Activated naive CD8-positive, alpha-beta T cell treated with anti-CD3 and anti-CD28 coated beads for 36 hours (primary cell): ENCODE data around the gene CPEB3. TPM values are rescaled to one million over a fixed set of nuclear protein-coding genes. Genes with fewer than 3 reads are reported as not detected.
"Not testable (repeated sequence)": the region's sequence is repeated elsewhere in the genome, so short reads cannot be mapped to it uniquely, and the experiment has no call there.

ENCODE experiments used
- DNase-seq: peaks from one replicate; pipeline ENCODE4 v3.0.0; 2021
- H3K27ac Mint-ChIP-seq: one replicate; pipeline ENCODE4 v1.8.0; 2022; ENCODE audit warnings: mild to moderate bottlenecking, moderate library complexity, mixed read lengths
- H3K27me3 Mint-ChIP-seq: one replicate; pipeline ENCODE4 v1.8.0; 2022; ENCODE audit warnings: mild to moderate bottlenecking, mixed read lengths
- H3K36me3 Mint-ChIP-seq: one replicate; pipeline ENCODE4 v1.8.0; 2021; ENCODE audit warnings: mild to moderate bottlenecking, mixed read lengths
- H3K4me1 Mint-ChIP-seq: one replicate; pipeline ENCODE4 v1.8.0; 2021; ENCODE audit warnings: mixed read lengths
- H3K4me3 Mint-ChIP-seq: one replicate; pipeline ENCODE4 v1.8.0; 2022; ENCODE audit warnings: mild to moderate bottlenecking, moderate library complexity, mixed read lengths
- H3K9me3 Mint-ChIP-seq: one replicate; pipeline ENCODE4 v1.8.0; 2022; ENCODE audit warnings: mixed read lengths
- total RNA-seq, 2 experiments: library from RNA; stranded (reverse); gene quantifications; one replicate each; pipeline ENCODE4 v1.2.3, GENCODE V29; 2021

The CPEB3 gene
- total RNA-seq, 2 experiments from 2014 or later: 1.5 to 1.9 TPM

DNA sequence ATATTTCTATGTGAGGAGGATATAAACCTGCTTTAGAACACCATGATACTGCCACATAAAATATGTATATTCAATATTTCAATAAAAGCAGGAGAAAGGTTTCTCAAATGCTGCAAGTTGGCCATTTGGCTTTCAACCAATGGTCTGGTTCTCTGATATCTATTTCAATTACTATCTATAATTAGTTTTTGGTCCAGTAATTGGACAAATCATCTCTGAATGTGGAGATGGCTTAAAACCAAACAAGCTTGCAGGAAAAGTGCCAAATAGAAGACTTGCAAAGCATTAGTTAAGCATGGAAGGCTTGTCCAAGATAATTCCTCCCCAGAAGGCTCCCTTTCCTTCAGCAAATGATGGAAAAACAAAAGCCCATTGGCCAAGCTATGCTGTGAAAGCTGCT, 140.1 kb downstream of the CPEB3 start:
- no peak overlapping the region for H3K4me3 Mint-ChIP-seq
- H3K27me3 Mint-ChIP-seq: no peaks in the 10 kb centered on the region
- H3K4me1 Mint-ChIP-seq: peaks cover 3% of the 10 kb centered on the region
- no peaks in the 10 kb centered on the region for H3K36me3 Mint-ChIP-seq
- no peaks in the 10 kb centered on the region for H3K9me3 Mint-ChIP-seq
- H3K27ac Mint-ChIP-seq: no peak overlapping the region
- DNase-seq: no peak

DNA sequence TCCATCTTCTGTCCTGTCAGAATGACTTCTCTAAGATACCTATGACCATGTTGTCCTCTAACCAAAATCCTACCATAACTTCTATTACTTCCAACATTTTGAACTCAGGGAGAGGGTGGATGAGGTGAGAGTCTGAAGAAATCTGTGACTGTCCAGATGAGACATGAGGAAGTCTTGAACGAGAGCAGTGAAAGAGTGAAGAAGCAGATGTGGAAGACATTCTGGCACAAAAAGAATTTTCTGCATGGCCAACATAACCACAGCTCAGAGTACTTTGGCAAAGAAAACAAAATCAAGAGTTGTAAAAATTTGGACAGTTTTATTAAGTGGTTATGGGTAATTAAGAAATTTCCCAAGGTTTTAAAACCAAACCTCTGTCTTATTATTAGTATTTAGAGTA, 141.6 kb downstream of the CPEB3 start:
- Mint-ChIP-seq H3K4me1 (peaks cover 5% of the 10 kb centered on the region), H3K27ac (no peak overlapping the region), H3K9me3 (no peaks in the 10 kb centered on the region), H3K4me3 (no peak overlapping the region), H3K27me3 (no peaks in the 10 kb centered on the region), H3K36me3 (no peaks in the 10 kb centered on the region)
- DNase-seq: no peak

DNA sequence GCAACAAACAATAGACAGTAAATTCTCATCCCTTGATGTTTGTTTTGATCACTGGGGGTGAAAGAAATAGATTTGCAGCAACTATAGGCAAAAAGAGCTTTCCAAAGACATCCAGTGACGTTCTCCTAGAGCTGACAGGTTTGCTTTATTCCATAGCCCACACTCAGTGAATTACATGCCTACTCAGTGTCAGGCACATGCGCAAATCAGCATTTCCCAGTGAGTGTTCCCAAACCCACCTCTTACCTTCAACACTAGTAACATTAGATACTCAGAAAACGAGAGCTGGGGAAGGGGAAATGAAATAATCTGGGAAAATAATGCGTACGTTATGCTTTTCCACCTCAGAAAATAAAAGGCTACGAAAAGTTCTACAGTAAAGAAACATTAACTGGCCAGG, 144.1 kb downstream of the CPEB3 start:
- Mint-ChIP-seq H3K4me1 (peaks cover 11% of the 10 kb centered on the region), H3K27ac (no peak overlapping the region), H3K36me3 (peaks cover 2% of the 10 kb centered on the region)

GRCh38 chr10:92146107-92146506, 144.8 kb downstream of the CPEB3 start:
- Mint-ChIP-seq H3K9me3 (no peaks in the 10 kb centered on the region), H3K36me3 (peaks cover 2% of the 10 kb centered on the region), H3K27me3 (no peaks in the 10 kb centered on the region), H3K4me1 (peaks cover 11% of the 10 kb centered on the region), H3K4me3 (no peak overlapping the region), H3K27ac (no peak overlapping the region)
- DNase-seq: no peak

More for the DNA sequence above, 144.1 kb downstream of the CPEB3 start:
- H3K9me3 Mint-ChIP-seq: no peaks in the 10 kb centered on the region
- DNase-seq: no peak
- no peak overlapping the region for H3K4me3 Mint-ChIP-seq
- H3K27me3 Mint-ChIP-seq: no peaks in the 10 kb centered on the region

- Mint-ChIP-seq H3K27ac (no peak overlapping the region), H3K4me1 (peaks cover 11% of the 10 kb centered on the region), H3K27me3 (no peaks in the 10 kb centered on the region), H3K36me3 (peaks cover 21% of the 10 kb centered on the region), H3K9me3 (no peaks in the 10 kb centered on the region), H3K4me3 (no peak overlapping the region)
- DNase-seq: no peak
Observed at GRCh38 chr10:92142949-92143348, 147.9 kb downstream of the CPEB3 start.

DNA sequence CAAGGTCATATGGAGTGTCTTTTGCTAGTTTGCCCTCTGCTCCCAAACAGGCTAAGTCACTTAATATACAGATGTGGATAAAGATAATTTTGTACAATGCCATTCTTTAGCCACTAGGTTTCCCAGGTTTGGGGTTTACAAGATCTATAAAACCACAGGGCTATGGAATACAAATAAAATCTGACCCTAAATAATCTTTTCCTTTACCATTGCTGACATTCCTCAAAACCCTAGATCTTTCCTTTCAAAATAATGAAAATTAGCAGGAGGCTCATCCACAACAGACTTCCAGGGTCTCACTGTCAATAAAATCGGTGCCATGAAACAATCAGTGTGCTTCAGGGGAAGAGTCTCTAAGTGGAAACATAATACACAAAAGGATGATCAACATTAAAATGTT, 148.4 kb downstream of the CPEB3 start:
- no peak overlapping the region for H3K27ac Mint-ChIP-seq
- H3K36me3 Mint-ChIP-seq: peaks cover 24% of the 10 kb centered on the region
- H3K27me3 Mint-ChIP-seq: no peaks in the 10 kb centered on the region
- H3K9me3 Mint-ChIP-seq: no peaks in the 10 kb centered on the region
- peaks cover 11% of the 10 kb centered on the region for H3K4me1 Mint-ChIP-seq
- DNase-seq: no peak
- no peak overlapping the region for H3K4me3 Mint-ChIP-seq

DNA sequence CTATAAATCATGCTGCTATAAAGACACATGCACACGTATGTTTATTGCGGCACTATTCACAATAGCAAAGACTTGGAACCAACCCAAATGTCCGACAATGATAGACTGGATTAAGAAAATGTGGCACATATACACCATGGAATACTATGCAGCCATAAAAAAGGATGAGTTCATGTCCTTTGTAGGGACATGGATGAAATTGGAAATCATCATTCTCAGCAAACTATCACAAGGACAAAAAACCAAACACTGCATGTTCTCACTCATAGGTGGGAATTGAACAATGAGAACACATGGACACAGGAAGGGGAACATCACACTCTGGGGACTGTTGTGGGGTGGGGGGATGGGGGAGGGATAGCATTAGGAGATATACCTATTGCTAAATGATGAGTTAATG, 149.7 kb downstream of the CPEB3 start:
- H3K27ac Mint-ChIP-seq: not testable (repeated sequence)

GRCh38 chr10:92134049-92134448, 156.8 kb downstream of the CPEB3 start:
- H3K36me3 Mint-ChIP-seq: peaks cover 45% of the 10 kb centered on the region
- H3K27ac Mint-ChIP-seq, H3K27me3 Mint-ChIP-seq, DNase-seq, H3K4me3 Mint-ChIP-seq, H3K4me1 Mint-ChIP-seq, H3K9me3 Mint-ChIP-seq: not testable (repeated sequence)

More for the DNA sequence above, 149.7 kb downstream of the CPEB3 start:
- not testable (repeated sequence) for H3K4me1 Mint-ChIP-seq, H3K9me3 Mint-ChIP-seq, DNase-seq, H3K27me3 Mint-ChIP-seq, H3K4me3 Mint-ChIP-seq
- H3K36me3 Mint-ChIP-seq: peaks cover 37% of the 10 kb centered on the region

DNA sequence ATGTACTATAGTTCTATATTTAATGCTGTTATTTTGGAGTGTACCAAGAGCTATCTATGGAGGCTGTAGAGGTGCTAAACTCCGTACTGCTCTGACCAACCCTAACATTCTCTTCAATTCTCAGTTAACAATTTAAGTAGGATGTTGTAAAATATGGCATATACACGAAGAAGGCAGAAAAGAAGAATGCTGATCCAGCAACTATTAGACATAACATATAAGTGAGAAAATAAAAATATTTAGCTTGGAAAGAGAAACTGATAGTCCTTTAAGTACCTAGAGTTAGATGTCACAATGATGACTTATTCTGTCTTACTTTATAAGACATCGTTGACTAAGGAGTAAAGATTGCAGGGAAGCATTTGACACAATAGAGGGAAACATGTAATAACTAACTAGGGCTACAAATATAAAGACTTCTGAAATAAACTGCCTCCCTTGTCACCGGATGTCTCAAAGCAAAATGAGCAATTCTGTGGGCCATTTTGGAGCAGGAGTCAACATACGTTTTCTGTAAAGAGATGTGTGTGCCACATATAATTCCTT, 159.5 kb downstream of the CPEB3 start:
- Mint-ChIP-seq H3K27ac (no peak overlapping the region), H3K27me3 (no peaks in the 10 kb centered on the region), H3K4me1 (no peaks in the 10 kb centered on the region), H3K9me3 (peaks cover 7% of the 10 kb centered on the region), H3K4me3 (no peak overlapping the region), H3K36me3 (peaks cover 21% of the 10 kb centered on the region)
- no peak for DNase-seq

GRCh38 chr10:92130622-92131274, 160.1 kb downstream of the CPEB3 start:
- Mint-ChIP-seq H3K4me1 (no peaks in the 10 kb centered on the region), H3K27ac (no peak overlapping the region), H3K27me3 (no peaks in the 10 kb centered on the region), H3K36me3 (peaks cover 16% of the 10 kb centered on the region), H3K9me3 (peaks cover 5% of the 10 kb centered on the region), H3K4me3 (no peak overlapping the region)
- no peak for DNase-seq

- no peak overlapping the region for H3K27ac Mint-ChIP-seq
- H3K4me1 Mint-ChIP-seq: no peaks in the 10 kb centered on the region
- peaks cover 3% of the 10 kb centered on the region for H3K36me3 Mint-ChIP-seq
- H3K9me3 Mint-ChIP-seq: no peaks in the 10 kb centered on the region
- no peak for DNase-seq
- H3K27me3 Mint-ChIP-seq: no peaks in the 10 kb centered on the region
- no peak overlapping the region for H3K4me3 Mint-ChIP-seq
Observed at GRCh38 chr10:92126100-92126650, 164.7 kb downstream of the CPEB3 start.

- Mint-ChIP-seq H3K4me3 (no peak overlapping the region), H3K36me3 (peaks cover 3% of the 10 kb centered on the region), H3K27me3 (no peaks in the 10 kb centered on the region), H3K9me3 (no peaks in the 10 kb centered on the region), H3K27ac (no peak overlapping the region), H3K4me1 (no peaks in the 10 kb centered on the region)
- no peak for DNase-seq
Observed at GRCh38 chr10:92125144-92125543, 165.7 kb downstream of the CPEB3 start.

DNA sequence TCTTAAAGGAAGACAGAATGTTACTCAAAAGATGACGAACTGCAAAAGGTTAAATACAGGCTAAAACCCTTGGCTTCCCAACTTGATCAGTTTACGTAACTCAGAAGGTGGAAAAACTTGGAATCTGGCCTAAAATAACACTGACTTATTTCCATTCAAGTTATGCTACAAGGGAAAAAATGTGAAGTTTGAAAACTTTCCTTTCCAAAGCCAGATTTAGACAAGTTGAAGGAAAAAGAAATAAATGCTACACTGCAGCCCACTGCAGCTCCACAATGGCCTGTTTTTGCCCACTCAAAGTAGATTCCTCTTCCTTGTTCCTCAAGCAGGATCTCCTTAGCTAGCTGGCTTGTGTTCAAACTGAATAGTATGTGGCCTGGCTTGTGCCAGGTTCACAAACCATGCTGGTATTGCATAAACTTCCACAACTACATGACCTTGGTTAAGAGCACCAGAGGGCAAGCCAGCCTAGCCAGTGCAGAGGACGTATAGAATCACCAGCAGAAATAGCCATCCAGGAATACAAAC, 166.2 kb downstream of the CPEB3 start:
- Mint-ChIP-seq H3K36me3 (peaks cover 3% of the 10 kb centered on the region), H3K9me3 (no peaks in the 10 kb centered on the region), H3K4me3 (no peak overlapping the region), H3K4me1 (no peaks in the 10 kb centered on the region), H3K27me3 (no peaks in the 10 kb centered on the region), H3K27ac (no peak overlapping the region)
- no peak for DNase-seq

- H3K27ac Mint-ChIP-seq: no peak overlapping the region
- H3K27me3 Mint-ChIP-seq: no peaks in the 10 kb centered on the region
- no peak for DNase-seq
- H3K4me3 Mint-ChIP-seq: no peak overlapping the region
- H3K36me3 Mint-ChIP-seq: peaks cover 2% of the 10 kb centered on the region
- no peaks in the 10 kb centered on the region for H3K9me3 Mint-ChIP-seq
- no peaks in the 10 kb centered on the region for H3K4me1 Mint-ChIP-seq
Observed at GRCh38 chr10:92124020-92124419, 166.9 kb downstream of the CPEB3 start.

DNA sequence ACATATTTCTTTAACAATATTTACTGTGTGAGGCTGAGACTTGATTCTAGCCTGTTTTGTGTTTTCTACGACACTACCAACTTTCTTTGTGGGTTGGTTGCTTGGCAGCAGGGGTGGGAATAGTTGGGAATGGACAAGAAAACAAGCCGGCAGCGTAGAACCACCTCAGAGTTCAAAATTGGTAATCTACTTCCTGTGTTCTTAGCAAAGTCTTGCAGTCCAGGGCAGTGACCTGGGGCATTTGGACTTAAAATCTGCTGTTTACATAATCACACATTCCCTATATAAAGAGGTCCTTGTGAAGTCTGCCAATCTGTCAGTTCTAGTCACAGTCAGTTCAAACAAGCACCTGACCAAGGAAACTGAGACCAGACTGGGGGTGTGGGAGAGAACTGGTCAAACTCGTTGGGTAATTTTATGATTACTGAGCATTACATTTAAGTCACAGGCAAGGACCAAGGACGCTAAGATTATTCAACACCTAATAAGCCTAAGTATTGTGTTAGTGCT, 167.9 kb downstream of the CPEB3 start:
- Mint-ChIP-seq H3K27ac (no peak overlapping the region), H3K27me3 (no peaks in the 10 kb centered on the region), H3K36me3 (peaks cover 5% of the 10 kb centered on the region), H3K4me3 (no peak overlapping the region), H3K9me3 (no peaks in the 10 kb centered on the region), H3K4me1 (no peaks in the 10 kb centered on the region)
- DNase-seq: no peak
